Mononuclear cell (primary cell): ENCODE results near the gene KIF18B. TPM values are rescaled to one million over a fixed set of nuclear protein-coding genes. Genes with fewer than 3 reads are reported as not detected.

Source experiments
- H3K27me3 ChIP-seq: 2 replicates; pipeline ENCODE4 v1.6.0; 2011; ENCODE audit warnings: low read length, control low read depth; ENCODE audit not compliant: insufficient read depth
- H3K4me1 ChIP-seq: 2 replicates; pipeline ENCODE4 v1.5.1; 2011; ENCODE audit warnings: mild to moderate bottlenecking, low read length, control low read depth; ENCODE audit not compliant: insufficient read depth
- H3K4me3 ChIP-seq: 2 replicates; pipeline ENCODE4 v1.5.1; 2011; ENCODE audit warnings: mild to moderate bottlenecking, low read length, moderate library complexity
- H3K9me3 ChIP-seq: 2 replicates; pipeline ENCODE4 v1.5.1; 2011; ENCODE audit warnings: low read depth, mild to moderate bottlenecking, control low read depth, low read length
- total RNA-seq: library from RNA; depleted of rRNA; stranded (reverse); fragments of >200 nt; gene quantifications from one replicate; pipeline ENCODE4 v1.2.3, GENCODE V29; 2012

The KIF18B gene
- total RNA-seq, 1 donor: 0.10 TPM

DNA sequence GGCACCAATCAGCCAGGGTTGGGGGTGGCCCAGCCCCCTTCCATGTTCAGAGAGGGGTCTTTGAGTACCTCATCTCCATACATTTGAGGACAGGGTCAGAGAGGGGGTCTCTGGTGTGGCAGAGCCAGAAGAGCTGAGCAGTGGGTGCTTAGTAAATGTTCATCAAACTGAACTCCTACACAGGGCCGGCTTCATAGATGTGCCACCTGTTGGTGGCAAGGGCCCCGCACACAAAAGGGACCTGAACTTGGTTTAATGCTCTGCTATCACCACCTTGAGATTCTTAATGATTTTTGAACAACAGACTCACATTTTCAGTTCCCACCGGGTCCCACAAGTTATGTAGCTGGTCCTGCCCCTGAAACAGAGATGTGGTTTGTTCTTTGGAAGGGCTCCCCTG is 29.5 kb upstream of the KIF18B start:
- Histone ChIP-seq H3K27me3 (peaks cover 8% of the 10 kb centered on the region), H3K9me3 (no peaks in the 10 kb centered on the region)

DNA sequence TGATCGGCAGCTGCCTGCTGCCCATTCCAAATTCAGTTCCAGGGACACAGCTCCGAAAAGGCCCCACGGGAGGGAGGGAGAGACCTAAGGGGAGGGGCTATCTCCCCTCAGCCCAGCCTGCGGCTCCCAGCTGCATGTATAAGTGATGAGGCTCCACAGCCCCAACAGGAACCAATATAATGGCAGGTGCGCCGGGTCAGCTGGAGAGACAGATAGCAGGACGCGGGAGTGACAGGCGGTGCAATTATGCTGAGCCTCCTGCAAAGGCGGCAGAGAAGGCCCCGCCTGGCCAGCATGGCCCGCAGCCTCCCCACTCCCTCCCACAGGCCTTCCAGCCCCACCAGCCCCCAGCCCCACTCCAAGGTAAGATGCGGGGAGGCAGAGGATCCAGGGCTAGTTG is 28.6 kb upstream of the KIF18B start:
- Histone ChIP-seq H3K27me3 (peaks cover 14% of the 10 kb centered on the region), H3K4me1 (no peaks in the 10 kb centered on the region)

More for the DNA sequence above, 29.5 kb upstream of the KIF18B start:
- H3K4me1 ChIP-seq: no peaks in the 10 kb centered on the region
- H3K4me3 ChIP-seq: no peak overlapping the region

DNA sequence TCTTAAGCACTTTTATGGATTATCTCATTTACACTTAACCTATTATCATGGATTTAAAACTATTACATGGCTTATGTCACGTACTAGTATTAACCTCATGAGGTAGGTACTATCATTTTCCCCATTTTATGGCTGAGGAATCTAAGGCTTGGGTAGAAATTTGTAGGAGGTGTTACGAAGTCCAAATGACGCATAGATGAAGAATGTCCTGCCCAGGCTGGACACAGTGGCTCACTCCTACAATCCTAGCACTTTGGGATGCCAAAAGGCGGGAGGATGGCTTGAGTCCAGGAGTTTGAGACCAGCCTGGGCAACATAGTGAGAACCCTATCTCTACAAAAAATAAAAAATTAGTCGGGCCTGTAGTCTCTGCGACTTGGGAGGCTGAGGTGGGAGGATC is 25.4 kb upstream of the KIF18B start:
- no peak overlapping the region for H3K4me3 ChIP-seq
- peaks cover 39% of the 10 kb centered on the region for H3K27me3 ChIP-seq
- H3K4me1 ChIP-seq: peaks cover 19% of the 10 kb centered on the region
- no peaks in the 10 kb centered on the region for H3K9me3 ChIP-seq

More for the DNA sequence above, 28.6 kb upstream of the KIF18B start:
- Histone ChIP-seq H3K9me3 (no peaks in the 10 kb centered on the region), H3K4me3 (no peak overlapping the region)

DNA sequence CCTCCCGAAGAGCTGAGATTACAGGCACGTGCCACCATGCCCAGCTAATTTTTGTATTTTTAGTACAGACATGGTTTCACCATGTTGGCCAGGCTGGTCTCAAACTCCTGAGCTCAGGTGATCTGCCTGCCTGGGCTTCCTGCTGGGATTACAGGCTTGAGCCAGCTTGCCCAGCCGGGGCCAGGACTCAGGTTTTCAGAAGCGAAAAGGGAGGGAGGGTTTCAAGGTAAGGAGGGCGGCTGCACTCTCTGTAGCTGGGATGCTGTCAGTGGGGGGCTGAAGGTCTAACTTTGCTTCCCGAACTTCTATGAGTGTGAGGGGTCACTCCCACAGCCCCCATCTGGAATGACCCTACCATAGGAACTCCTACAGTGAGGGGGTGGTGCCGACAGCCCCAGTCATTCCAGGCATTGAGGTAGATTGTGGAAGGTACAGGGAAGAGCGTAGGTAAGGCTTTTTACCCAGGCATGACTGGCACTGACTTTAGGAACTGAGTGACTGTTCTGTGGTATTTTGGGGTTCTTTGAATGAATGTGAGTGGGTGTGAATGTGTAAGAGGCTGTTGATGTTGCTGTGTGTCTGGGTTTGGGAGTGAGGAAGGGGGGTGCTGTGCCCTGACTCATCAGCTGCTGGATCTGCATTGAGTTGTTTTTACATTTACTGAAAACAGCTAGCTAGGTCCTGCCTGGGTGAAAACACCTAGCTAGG is 24.4 kb upstream of the KIF18B start:
- Histone ChIP-seq H3K4me3 (no peak overlapping the region), H3K9me3 (no peaks in the 10 kb centered on the region), H3K27me3 (peaks cover 46% of the 10 kb centered on the region), H3K4me1 (peaks cover 29% of the 10 kb centered on the region)

DNA sequence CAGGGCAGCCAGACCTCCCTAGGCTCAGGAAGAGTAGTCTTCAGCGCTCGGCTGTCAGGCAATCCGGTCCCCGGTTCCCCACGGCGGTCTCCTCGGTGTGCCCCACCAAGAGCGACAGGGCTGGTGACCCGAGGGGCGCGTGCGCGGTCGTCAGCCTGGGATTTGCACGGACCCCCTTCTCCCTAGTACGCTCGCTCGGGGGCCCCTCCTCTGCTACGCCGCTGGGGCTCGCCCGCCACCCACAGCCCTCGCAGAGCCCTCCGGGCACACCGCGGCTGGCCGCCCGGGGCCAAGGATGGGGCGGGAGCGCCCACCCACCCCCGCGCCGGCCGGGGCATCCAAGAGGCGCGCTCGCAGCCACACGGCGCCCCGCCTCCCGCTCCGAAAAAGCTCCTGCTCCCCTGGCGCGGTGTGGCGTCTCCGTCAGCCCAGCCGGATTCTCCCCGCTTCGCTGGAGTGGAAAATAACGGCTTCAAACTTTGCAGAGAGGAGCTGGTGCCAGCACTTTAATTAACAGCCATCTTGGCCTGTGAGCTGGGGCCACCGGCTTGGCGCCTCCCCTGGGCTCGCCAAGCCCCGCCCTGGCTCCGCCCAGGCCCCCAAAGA is 22.7 kb upstream of the KIF18B start:
- H3K9me3 ChIP-seq: no peaks in the 10 kb centered on the region
- peaks cover 61% of the 10 kb centered on the region for H3K27me3 ChIP-seq
- peaks cover 31% of the 10 kb centered on the region for H3K4me1 ChIP-seq
- no peak overlapping the region for H3K4me3 ChIP-seq

DNA sequence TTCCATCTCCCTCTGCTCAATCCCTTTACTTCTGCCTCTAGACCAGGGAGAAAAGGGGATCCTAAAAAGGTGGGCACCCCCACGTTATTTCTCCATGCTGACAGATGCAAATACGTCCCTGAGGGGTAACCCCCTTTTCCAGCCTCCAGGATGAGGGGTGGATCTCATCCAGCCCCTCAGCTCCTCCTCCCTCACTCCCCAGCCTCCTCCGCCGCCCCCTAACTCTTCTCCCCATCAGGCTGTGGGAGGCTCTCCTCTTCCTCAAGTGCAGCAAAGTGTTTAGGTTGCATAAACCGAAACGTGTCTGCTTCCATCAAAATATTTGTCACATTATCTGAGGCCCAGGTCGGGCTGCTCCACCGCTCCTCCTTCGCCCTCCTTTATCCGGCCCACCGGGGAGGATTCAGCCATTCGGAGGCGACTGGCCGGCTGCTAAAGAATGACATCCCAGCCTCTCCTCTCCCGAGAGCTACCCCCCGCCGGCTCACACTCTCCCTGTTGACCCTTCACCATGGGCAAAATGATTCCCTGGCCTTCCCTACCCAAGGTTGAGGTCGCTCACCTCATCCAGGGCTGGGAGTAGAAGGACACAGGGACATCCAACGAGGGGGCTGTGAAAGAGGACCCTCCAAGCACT is 21.7 kb upstream of the KIF18B start:
- Histone ChIP-seq H3K9me3 (no peaks in the 10 kb centered on the region), H3K4me1 (peaks cover 31% of the 10 kb centered on the region), H3K27me3 (peaks cover 64% of the 10 kb centered on the region), H3K4me3 (no peak overlapping the region)

DNA sequence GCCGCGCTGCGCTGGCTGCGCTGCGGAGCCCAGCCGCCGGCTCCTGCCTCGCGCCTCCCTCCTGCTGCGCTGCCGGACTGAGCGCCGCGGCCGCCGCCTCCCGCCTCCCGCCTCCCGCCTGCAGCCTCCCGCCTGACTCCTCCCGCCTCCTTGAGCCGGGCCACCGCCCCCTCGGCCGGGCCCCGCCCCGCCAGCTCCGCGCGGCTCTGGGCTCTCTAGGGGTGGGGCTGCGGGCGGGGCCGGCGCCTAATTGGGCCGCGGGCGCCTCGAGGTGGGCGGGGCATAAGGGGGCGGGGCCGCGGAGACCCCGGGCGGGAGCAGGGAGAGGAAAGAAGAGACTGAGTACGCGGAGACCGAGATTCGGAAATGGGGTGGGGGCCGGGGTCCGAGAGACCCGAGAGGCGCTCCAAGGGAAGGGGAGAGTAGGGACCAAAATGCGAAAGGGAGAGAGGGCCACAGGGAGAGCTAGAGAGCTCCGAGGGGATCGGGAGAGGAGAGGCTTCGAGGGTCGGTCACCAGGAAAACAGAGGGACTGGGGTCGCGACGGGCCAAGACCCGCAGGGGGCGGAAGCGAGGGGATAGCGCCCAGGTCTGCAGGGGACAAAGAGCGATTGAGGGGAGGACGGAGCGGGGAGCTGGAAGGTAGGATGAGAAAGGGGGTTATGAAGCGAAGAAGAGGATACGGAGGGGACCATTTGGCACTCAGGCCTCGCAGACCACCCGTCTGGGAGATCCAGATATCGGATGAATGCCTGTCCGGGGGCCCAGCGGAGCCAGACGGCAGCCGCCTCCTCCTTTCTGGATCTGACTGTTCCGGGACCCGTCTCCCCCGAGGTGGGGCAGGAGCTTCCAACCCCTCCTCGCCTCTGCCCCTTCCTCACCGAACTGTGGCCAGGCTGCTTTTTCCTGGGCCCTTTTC is 20.9 kb upstream of the KIF18B start, which contains the start of gene C1QL1:
C1QL1 (minus strand) TSS at position 79 of the 919 bp plus-strand sequence. CDS start 255 bp downstream, outside the sequence.
- H3K4me1 ChIP-seq: peaks cover 31% of the 10 kb centered on the region
- no peak within 1 kb of the TSS for H3K4me3 ChIP-seq
- H3K9me3 ChIP-seq: no peaks in the 10 kb centered on the region
- H3K27me3 ChIP-seq: peaks cover 64% of the 10 kb centered on the region

DNA sequence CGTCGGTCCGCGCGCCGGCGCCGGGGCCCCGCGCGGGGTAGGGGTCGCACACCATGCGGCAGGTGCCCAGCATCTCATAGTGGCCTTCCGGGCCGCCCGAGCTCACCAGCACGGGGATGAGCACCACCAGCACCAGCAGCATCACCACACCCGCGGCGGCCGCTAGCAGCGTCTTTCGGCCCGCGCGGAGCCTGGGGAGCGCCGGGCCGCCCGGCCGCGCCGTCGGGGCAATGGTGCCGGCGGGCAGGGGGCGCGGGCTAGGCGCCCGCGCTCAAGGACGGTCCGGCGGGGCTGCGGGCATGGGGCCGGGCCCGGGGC is 20.3 kb upstream of the KIF18B start:
- H3K27me3 ChIP-seq: peaks cover 64% of the 10 kb centered on the region
- no peaks in the 10 kb centered on the region for H3K9me3 ChIP-seq
- no peak overlapping the region for H3K4me3 ChIP-seq
- peaks cover 31% of the 10 kb centered on the region for H3K4me1 ChIP-seq

DNA sequence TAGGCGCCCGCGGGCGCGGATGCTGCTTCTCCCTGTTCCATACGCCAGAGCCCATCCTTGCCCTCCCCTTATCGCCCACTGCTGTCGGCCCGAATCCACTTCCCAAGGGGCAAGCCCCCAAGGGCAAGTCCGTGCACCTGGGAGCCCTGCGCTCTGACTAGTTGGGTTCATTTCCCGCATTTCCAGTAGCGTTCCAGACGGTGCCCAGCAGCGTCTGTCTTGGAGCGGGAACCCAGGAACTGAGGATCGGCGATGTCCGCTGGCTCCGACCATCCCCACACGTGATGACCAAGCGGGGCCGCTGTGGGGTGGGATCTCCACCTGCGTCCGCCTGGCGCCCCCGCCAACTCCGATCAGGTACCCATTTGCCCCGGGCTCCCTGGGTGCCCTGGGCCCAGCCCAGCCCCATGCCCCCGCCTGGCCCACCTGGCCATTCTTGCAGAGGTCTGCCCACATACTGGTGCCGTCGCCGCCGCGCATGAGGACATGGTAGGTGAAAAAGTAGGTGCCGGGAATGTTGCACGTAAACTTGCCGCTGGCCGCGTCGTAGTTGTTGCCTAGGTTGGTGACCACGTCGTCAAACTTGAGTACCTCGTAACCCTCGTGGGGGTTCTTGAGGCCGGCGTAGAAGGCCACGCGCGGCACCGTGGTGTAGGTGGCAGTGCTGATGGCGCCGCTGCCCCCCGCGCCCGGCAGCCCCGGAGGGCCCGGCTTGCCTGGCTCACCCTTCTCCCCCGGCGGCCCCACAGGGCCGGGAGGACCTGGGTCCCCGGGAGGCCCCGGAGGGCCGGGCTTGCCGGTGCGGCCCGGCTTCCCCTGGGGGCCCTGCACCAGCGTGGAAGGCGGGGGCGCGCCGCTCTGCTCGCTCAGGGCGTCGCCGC is 19.7 kb upstream of the KIF18B start:
- no peaks in the 10 kb centered on the region for H3K9me3 ChIP-seq
- H3K4me1 ChIP-seq: peaks cover 31% of the 10 kb centered on the region
- peaks cover 62% of the 10 kb centered on the region for H3K27me3 ChIP-seq
- no peak overlapping the region for H3K4me3 ChIP-seq

DNA sequence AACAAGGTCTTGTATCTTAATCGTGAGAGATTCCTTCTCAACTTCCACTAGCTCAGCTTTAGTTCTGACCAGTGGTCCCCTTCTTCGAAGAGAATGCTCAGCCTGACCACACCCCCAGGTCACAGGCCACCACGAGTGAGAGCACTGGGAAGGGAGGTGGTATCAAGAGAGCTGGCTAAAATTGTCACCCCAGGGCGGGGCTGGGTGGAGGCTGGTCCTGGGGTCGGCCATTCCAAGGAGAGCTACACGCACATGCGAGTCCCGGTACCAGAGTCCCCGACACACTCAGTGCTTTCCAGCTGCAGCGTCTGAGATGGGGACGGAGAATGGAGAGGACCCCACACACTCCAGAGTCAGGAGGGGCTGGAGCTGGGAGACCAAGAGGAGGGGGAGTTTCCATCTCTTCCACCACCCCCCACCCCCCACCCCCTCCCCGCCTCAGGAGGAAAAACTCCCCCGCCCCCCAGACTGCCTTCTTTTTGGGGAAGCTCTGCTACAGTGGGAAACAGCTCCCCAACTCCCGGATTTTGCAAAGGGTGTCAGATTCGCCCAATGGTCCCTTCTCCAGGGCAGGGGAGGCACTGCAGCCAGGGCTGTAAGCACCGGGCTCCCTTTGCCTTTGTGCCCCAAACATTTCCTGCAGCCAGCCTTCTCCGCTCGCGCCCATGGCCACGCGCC is 18.9 kb upstream of the KIF18B start:
- H3K27me3 ChIP-seq: peaks cover 56% of the 10 kb centered on the region
- H3K4me1 ChIP-seq: peaks cover 31% of the 10 kb centered on the region
- H3K4me3 ChIP-seq: no peak overlapping the region
- no peaks in the 10 kb centered on the region for H3K9me3 ChIP-seq

DNA sequence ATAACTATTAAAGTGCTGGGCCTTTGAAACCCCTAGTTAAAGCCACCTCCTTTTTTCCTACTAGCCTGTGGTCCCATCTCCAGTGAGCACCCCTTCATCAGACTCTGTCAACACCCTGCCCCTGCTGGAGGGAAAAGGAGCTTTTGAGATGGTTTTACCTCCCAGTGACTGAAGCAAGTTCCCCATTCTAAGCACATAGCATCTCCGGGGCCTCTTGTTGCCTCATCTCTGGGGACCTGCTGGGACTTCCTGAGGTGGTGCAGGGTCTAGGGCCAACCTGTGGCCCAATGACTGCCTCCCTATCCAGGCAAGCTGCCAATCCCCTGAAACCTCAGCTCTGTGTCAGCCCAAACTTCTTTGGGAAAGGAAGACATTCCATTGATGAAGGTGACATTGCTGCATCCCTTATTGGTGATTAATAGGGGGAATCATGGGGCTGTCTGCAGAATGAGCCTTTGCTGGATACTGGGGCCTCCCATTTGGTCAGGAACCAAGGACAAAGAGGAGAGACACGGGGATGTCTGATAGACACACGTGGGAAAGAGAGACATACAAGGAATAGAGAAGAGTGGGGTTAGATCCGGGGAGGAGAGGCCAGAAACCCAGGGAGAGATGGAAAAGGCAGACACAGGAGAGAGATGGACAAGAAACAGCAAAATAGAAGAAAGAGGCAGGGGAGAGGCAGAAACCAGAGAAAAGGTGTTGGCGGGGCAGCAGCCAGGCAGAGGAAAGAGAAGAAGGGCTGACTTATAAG is 18.1 kb upstream of the KIF18B start:
- Histone ChIP-seq H3K27me3 (peaks cover 51% of the 10 kb centered on the region), H3K4me1 (peaks cover 31% of the 10 kb centered on the region), H3K4me3 (no peak overlapping the region), H3K9me3 (no peaks in the 10 kb centered on the region)

DNA sequence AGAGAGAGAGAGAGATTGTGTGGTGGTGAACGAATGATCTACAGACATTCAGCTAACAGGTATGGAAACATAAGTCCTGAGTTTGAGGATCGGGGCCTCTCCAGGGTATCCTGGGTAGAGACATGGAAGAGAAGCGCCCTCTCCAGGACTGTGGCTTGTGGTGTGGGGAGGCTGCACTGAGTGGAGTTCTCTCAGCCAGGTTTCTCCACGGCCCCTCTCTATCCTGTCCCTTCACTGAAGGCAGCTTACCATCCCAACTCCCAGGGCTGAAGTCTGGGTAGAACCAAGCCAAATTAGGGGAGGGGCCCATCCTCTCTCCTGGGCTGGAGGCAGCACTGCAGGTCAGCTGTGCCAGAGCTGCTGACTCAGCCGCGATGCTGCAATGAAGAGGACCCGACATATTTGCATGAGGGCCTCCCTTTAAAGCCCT is 14.4 kb upstream of the KIF18B start:
- no peak overlapping the region for H3K4me3 ChIP-seq
- H3K9me3 ChIP-seq: no peaks in the 10 kb centered on the region
- peaks cover 41% of the 10 kb centered on the region for H3K27me3 ChIP-seq
- H3K4me1 ChIP-seq: peaks cover 2% of the 10 kb centered on the region

DNA sequence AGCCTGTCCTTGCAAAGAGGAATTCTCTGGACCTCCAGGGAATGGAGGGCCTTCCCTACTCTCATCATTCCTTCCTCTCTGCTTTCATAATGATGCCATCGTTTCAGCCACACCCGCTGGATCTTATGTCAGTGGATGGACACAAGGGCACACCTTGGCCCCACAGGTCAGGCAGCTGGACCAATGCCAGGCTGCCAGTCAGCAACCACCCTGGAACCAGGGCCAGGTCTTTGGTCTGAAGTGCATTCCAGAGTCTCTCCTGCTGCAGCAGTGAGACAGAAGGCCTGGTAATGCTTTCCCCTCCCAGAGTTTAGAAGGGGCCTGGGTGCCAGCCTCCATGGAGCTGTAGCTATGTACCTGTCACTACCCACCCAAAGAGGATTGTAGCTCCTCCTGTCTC is 13.1 kb upstream of the KIF18B start:
- no peak overlapping the region for H3K4me3 ChIP-seq
- no peaks in the 10 kb centered on the region for H3K4me1 ChIP-seq
- peaks cover 30% of the 10 kb centered on the region for H3K27me3 ChIP-seq
- H3K9me3 ChIP-seq: no peaks in the 10 kb centered on the region
